NCI-H1436 (cell line): ENCODE measurements around the gene KRTAP9-7.
"Not testable (repeated sequence)": the region's sequence is repeated elsewhere in the genome, so short reads cannot be mapped to it uniquely, and the experiment has no call there.

ENCODE experiments used
- DNase-seq: peaks from one replicate; lab custom pipeline; 2025; lab: John Stamatoyannopoulos, UW

The KRTAP9-7 gene, protein sequence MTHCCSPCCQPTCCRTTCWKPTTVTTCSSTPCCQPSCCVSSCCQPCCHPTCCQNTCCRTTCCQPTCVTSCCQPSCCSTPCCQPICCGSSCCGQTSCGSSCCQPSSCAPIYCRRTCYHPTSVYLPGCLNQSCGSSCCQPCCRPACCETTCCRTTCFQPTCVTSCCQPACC

GRCh38 chr17:41275648-41276190, at the start of gene KRTAP9-7:
TSS of gene KRTAP9-7 (plus strand) at chr17:41275698. CDS start at chr17:41275698, 0 bp downstream.
- DNase-seq: not testable (repeated sequence)

DNA sequence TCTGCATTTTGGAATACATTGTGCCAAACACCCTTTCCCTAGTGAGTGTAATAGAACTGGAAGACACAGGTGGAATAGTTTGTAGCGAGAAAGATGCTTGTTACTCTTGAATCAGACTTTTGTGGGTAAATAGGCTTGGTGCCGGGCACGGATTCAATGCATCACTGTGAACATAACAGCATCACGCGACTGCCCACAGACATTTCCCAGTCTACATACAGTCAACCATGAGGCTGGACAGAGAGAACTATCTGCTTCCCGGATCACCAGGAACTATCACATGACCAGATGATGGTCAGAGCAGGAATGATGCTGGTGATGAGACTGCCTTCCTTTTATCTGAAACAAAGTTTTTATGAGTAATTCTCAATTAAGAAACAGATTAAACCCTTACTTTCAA, 49.4 kb upstream of the KRTAP9-7 start:
- no peak for DNase-seq

DNA sequence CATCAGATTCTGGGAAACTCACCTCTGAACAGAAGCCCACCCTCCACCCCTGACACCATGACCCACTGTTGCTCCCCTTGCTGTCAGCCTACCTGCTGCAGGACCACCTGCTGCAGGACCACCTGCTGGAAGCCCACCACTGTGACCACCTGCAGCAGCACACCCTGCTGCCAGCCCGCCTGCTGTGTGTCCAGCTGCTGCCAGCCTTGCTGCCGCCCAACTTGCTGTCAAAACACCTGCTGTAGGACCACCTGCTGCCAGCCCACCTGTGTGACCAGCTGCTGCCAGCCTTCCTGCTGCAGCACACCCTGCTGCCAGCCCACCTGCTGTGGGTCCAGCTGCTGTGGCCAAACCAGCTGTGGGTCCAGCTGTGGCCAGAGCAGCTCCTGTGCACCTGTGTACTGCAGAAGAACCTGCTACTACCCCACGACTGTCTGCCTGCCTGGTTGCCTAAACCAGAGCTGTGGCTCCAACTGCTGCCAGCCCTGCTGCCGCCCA, 48.9 kb upstream of the KRTAP9-7 start, which contains the start of gene KRTAP9-2:
Gene KRTAP9-2, plus strand, starts transcription at position 51 of the 498 bp plus-strand sequence. Its CDS starts 7 bp downstream, at position 58.
- DNase-seq: not testable (repeated sequence)

- no peak for DNase-seq
These were observed 45.4 kb upstream of the KRTAP9-7 start for GRCh38 chr17:41230094-41230493.

DNA sequence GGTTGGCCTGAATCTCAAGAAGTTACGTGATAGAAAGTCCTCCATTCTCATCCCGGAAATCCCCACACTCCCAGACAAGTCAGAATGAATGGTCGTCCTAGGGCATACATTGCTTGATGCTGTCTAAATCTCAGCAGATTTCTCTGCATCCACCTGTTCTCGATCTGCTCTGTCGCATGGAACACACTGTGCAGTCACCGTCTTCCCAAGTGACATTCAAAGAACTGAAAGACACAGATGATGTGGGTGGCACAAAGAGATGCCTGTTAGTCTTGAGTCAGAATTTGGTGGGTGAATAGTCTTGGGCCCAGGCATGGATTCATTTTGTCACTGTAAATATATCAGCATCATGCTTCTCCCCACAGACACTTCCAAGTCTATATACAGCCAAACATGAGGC, 43.8 kb upstream of the KRTAP9-7 start:
- no peak for DNase-seq

GRCh38 chr17:41232399-41233105, 42.9 kb upstream of the KRTAP9-7 start, which contains the start of gene KRTAP9-3:
TSS of gene KRTAP9-3 (plus strand) at chr17:41232449. CDS start at chr17:41232502, 53 bp downstream.
- not testable (repeated sequence) for DNase-seq

DNA sequence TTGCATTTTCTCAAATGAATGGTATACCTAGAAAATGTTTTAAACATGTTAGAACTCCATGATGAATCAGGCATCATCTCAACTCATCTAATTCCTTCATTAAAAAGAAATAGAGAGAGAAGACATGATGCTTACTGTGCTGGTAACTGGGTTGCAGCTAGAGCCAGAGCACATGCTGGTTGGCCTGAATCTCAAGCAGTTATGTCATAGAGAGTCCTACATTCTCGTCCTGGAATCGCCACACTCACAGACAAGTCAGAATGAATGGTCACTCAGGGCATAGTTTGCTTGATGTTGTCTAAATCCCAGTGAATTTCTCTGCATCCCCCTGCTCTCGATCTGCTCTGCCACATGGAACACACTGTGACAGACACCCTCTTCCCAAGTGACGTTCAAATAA, 38.4 kb upstream of the KRTAP9-7 start:
- not testable (repeated sequence) for DNase-seq

GRCh38 chr17:41237949-41238437, 37.5 kb upstream of the KRTAP9-7 start, which contains the start of gene KRTAP9-8:
TSS of gene KRTAP9-8 (plus strand) at chr17:41237999. CDS start at chr17:41238052, 53 bp downstream.
- DNase-seq: not testable (repeated sequence)

DNA sequence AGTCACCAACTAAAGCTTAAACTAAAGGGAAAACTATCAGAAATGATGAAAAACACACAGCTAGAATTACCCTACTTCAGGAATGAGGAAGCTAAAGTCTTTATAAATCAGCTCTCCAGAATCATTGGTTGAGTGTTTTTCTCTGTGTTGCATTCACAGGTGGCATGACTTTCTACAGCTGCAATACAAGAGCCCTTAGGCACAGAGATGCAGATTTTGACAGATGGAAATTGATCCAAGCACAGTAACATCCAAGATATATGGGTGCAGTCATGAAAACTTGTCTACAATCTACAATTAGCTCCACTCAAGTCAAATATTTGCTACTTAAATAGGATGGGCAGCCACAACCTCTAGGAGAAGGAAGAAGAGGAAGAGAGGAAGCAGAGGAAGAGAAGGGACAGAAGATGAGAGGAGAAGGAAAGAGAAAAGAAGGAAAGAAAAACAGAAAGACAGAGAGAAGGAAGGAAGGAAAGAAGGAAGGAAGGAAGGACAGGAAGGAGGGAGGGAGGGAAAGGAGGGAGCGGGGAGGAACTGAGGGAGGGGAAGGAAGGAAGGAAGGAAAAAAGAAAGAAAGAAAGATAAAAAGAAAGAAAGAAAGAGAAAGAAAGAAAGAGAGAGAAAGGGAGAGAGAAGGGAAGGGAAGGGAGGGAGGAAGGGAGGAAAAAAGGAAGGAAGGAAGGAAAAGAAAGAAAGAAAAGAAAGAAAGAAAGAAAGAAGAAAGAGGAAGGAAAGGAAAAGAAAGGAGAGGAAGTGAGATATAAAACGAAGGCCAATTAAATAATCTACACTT, 28.3 kb upstream of the KRTAP9-7 start:
- not testable (repeated sequence) for DNase-seq

GRCh38 chr17:41249637-41250240, 25.8 kb upstream of the KRTAP9-7 start, which contains the start of gene KRTAP9-4:
TSS of gene KRTAP9-4 (plus strand) at chr17:41249687. CDS start at chr17:41249721, 34 bp downstream.
- not testable (repeated sequence) for DNase-seq

GRCh38 chr17:41251261-41251660, 24.2 kb upstream of the KRTAP9-7 start:
- DNase-seq: no peak

DNA sequence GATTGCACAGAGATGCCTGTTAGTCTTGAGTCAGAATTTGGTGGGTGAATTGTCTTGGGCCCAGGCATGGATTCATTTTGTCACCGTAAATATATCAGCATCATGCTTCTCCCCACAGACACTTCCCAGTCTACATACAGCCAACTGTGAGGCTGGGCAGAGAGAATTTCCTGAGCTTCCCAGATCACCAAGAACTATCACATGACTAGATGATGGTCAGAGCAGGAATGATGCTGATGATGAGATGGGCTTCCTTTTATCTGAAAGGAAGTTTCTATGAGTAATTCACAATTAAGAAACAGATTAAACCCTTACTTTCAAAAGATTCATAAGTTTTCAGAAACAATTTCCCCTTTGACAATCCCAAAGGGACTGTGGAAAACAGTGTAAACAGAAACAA, 20.6 kb upstream of the KRTAP9-7 start:
- no peak for DNase-seq

- not testable (repeated sequence) for DNase-seq
These were observed 19.9 kb upstream of the KRTAP9-7 start, which contains the start of gene KRTAP9-9 for GRCh38 chr17:41255381-41256290. TSS of gene KRTAP9-9 (plus strand) at chr17:41255384.

DNA sequence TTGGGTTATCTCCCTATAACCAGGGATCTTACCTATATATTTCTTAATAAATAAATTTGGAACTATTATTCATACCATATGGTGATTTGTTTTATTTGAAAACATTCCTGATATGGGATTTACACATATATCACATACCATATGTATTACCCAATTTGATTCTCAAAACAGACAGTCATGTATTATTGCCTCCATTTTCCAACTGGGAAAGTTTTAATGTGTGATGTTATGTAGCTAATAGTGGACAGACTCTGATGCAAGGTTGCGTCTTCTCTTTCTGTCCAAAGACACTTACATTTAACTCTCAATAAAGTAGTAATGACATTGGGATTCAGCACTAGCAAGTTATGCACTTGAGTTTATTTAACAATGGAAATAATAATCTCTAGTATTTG, 19.2 kb upstream of the KRTAP9-7 start:
- no peak for DNase-seq

DNA sequence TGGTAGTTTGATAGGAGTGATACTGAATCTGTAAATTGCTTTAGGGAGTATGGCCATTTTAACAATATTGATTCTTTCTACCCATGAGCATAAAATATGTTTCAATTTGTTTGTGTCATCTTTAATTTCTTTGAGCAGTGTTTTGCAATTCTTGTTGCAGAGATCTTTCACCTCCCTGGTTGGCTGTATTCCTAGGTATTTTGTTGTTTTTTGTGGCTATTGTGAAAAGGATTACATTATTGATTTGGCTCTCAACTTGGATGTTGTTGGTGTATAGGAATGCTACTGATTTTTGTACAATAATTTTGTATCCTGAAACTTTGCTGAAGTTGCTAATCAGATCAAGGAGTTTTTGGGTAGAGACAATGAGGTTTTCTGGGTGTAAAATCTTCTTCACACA, 17.1 kb upstream of the KRTAP9-7 start:
- DNase-seq: no peak

DNA sequence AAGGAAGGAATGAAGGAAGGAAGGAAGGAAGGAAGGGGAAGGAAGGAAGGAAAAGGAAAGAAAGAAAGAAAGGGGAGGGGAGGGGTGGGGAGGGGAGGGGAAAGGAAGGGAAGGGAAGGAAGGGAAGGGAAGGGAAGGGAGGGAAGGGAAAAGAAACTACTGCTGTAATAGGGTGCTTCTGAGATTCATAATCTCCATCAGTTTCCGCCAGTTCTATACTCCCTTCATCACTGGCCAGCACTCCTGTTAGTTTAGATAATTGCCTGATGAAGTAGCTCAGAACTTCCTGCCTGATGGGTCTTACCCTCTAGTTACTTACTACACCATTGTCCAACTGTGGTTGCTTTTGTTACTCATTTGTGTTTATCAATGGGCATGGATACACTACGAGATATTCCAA, 12.3 kb upstream of the KRTAP9-7 start:
- DNase-seq: no peak

DNA sequence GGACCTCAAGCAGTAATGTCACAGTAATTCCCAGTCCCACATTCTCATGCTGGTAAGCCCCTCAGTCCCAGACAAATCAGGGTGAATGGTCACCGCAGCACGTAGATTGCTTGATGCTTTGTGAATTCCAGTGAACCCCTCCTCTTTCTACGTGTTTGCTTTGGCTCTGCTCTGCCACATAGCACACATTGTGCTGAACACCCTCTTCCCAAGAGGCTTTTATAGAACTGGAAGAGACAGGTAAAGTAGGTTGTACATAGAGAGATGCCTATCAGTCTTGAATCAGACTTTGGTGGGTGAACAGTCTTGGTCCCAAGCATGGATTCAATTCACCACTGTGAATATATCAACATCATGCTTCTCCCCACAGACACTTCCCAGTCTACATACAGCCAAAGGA, 10.9 kb upstream of the KRTAP9-7 start:
- no peak for DNase-seq

GRCh38 chr17:41265078-41265477, 10.4 kb upstream of the KRTAP9-7 start, which contains the start of gene KRTAP9-6:
TSS of gene KRTAP9-6 (plus strand) at chr17:41265378. CDS start at chr17:41265378, 0 bp downstream.
- DNase-seq: no peak

DNA sequence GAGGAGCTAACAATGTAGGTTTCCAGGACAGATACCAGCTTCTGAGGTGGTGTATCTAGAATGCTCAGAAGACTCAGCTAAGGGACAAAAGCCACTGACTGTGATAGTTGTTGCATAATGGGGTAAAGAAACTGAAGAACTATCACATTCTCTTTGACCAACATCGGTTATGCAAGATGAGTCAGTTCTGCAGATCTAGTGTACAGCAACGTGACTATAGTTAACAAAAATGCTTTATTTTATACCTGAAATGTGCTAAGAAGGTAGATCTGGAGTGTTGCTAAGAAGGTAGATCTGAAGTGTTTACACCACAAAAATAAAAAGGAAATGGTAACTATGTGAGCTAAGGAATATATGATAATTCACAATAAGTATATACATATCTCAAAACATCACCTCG, 7.8 kb upstream of the KRTAP9-7 start:
- no peak for DNase-seq

DNA sequence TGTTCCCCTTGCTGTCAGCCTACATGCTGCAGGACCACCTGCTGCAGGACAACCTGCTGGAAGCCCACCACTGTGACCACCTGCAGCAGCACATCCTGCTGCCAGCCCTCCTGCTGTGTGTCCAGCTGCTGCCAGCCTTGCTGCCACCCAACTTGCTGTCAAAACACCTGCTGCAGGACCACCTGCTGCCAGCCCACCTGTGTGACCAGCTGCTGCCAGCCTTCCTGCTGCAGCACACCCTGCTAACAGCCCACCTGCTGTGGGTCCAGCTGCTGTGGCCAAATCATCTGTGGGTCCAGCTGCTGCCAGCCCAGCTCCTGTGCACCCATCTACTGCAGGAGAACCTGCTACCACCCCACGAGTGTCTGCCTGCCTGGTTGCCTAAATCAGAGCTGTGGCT, 4.2 kb upstream of the KRTAP9-7 start:
- DNase-seq: not testable (repeated sequence)
